GM12892 (cell line): ENCODE results near the gene IHH.

Experiments used
- POLR2A ChIP-seq: IDR thresholded peaks from 2 replicates; pipeline ENCODE4 v1.6.1; 2011; ENCODE audit warnings: low read depth, low read length, control low read depth
- POLR2AphosphoS5 ChIP-seq: IDR thresholded peaks from 2 replicates; pipeline ENCODE4 v1.6.1; 2011; ENCODE audit warnings: low read depth, low read length, control low read depth

DNA sequence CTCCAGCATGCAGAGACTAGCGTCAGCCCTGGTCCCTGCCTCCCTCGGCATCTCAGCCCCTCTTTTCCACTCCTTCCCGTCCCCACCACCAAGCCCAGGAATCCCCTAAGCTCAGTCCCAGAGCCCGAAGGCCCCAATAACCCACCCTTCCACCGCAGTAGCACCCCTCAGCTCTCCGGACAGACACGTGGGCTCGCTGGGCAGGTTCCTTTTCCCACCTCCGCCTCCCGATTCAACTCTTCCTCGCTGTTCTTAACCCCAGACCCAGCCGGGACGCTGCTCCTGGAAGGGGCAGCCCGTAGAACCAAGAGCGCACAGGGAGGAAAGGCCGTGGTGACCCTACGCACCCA, 1.4 kb downstream of the IHH start:
- no peak for TF ChIP-seq POLR2AphosphoS5
- no peak for TF ChIP-seq POLR2A
